ENCODE results near the gene SETMAR.
A peak's percentile ranks its signal among the peaks of the same experiment; 100 is the strongest.
"Not testable (repeated sequence)": the region's sequence is repeated elsewhere in the genome, so short reads cannot be mapped to it uniquely, and the experiment has no call there.

Gene SETMAR

DNA sequence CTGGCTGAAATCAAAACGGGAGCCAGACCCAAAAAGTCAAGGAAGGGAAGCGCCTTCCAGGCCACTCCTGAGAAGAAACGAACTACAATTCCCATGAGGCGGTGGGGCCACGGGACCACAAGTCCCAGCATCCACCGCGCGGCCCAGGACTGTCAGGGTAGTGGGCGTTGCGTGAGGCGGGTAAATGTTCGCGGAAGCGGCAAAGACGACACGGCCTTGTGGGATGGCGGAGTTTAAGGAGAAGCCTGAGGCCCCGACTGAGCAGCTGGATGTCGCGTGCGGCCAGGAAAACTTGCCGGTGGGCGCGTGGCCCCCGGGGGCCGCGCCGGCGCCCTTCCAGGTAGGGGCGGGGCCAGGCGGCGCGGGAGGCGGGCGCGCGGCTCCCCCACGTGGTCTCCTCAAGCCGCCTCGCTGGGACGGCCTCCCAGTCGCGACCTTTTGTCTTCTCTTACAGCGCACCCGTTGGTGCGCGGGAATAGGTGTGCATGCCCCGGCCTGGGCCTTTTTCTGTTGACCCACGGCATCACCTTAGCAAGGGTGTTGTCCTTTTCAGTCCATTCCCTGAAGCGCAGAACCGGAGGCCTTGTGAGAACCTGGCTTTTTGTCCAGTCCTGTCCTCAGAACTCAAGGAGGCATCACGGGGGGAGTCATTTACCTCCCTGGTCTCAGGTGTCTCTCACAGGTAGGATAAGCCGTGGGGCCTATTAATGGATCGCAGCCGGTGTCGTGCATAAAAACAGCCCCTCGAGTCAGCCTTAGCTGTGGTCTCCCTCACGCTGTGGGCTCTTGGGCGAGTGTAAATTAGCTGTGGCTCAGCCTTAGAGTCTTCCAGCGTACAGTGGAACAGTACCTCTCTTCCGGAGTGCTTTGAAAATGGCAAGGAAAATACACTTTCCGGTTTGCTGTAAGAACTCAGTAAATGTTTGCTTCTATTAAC is at the start of gene SETMAR:
Gene SETMAR, plus strand, starts transcription at position 183 of the 937 bp plus-strand sequence. Its CDS starts 2 bp downstream, at position 185.
- peak; percentile 72 to 77 for DNase-seq (ENCODE audit: low read depth in 2 of 2)

- no peak for DNase-seq (ENCODE audit: low read depth in 2 of 2)
These were observed 41.8 kb upstream of the SETMAR start for GRCh38 chr3:4261406-4261805.

- no peak for DNase-seq (ENCODE audit: low read depth in 2 of 2)
These were observed 39.1 kb upstream of the SETMAR start for GRCh38 chr3:4264040-4264439.

DNA sequence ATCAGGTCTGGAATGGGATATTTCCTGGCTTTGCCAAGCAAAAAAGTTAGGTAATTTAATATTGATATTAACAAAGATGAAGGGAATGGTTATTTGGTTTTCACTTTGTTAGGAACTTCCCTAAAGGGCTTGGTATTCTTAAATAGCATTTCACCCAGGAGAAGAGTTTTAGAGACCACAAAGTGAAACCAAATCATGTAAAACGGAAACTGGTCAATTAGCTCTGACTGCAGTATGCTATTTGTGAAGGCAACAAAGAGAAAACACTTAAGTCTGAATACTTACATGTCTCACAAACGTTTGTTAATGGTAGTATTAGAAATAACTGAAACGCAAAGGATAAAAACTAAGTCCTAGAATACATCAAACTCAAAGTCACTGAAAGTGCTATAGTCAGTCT is 32.4 kb upstream of the SETMAR start:
- no peak for DNase-seq (ENCODE audit: low read depth in 2 of 2)

- DNase-seq (ENCODE audit: low read depth in 2 of 2), result no peak
These were observed 31.3 kb upstream of the SETMAR start for GRCh38 chr3:4271834-4272233.

DNA sequence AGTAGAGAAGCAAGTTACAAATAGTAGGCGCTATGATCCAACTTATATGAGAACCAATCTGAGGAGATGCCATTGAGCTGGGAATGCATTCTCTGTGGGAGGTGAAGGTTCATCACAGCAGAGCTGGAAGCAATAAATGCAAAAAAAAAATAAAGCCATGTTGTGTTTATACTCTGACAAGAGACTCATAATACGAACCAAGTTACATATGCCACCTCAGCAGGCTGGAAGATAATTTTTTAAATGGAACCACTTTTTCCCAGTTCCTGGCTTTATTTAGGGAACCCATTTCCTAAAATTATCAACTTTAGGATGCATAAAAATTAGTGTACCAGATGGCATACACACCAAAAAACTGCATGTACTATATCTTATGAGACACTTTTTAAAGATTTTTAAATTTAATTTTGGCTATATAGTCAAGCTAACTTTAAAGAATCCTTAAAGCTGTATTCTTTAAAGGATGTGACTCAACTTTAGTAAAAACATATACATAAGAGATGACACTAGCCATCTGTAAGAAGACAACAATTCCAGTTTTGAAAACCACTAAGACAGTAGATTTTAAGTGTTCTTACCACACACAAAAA is 23.6 kb upstream of the SETMAR start:
- DNase-seq (ENCODE audit: low read depth in 2 of 2), result no peak

- DNase-seq (ENCODE audit: low read depth in 2 of 2), result no peak
These were observed 21.2 kb upstream of the SETMAR start for GRCh38 chr3:4281991-4282390.

DNA sequence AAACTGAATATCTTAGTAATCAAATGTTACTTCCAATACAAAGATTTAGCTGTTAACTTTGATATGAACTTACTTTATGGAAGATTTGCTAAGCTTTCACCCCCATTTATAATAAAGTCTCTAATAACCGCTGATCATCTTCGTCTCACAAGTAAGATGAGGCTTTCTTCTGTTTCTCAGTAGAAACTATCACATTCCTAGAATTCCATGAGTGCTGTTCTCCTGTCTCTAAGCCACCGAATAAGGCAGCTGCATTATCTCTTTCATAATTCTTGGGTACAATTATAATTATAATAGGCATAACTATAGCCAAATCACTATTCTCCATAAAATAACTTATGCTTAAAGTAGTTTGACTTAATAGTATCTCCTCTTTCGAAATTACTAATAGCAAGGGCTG is 18.3 kb upstream of the SETMAR start:
- DNase-seq (ENCODE audit: low read depth in 2 of 2), result no peak

DNA sequence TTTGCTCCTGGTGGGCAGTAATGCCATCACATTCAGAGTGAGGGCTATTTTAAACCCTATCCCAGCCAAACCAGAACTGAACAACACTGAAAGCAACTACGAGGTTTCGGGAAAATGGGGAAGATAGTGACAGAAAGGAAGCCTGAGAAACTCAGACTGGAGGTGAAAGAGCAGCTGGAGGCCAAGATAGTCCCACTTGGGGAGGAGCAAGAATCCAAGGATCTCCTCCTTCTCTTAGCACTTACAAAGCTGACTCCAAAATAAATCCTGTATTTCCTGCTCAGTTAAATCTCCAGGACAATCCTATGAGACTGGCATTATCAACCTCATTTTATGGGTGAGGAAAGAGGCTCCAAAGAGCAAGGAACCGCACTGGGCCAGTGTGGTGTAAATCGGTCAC is 14.1 kb upstream of the SETMAR start:
- no peak for DNase-seq (ENCODE audit: low read depth in 2 of 2)

- no peak for DNase-seq (ENCODE audit: low read depth in 2 of 2)
These were observed 12.8 kb upstream of the SETMAR start for GRCh38 chr3:4290272-4290893.

DNA sequence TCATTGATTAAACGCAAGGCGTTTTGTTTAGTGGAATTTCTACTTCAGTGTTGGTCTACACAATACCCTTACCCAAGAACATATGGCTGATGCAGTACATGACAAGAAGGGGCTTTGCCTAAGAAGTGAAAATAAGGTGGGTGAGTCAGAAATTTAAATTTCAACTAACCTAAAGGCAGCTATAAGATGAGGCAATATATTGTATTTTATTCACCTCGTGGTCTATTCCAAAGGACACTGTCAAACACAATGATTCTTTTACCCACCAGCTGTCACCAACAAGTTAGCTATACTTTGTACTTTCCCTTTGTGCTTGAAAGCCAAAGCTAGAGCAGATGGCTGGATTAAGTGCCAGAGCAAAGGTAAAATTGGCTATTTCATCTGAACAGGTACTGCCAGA is 10.9 kb upstream of the SETMAR start:
- DNase-seq (ENCODE audit: low read depth in 2 of 2), result no peak

GRCh38 chr3:4294616-4295327 is 8.4 kb upstream of the SETMAR start:
- no peak for DNase-seq (ENCODE audit: low read depth in 2 of 2)

GRCh38 chr3:4296454-4296853 is 6.7 kb upstream of the SETMAR start:
- DNase-seq (ENCODE audit: low read depth in 2 of 2), result not testable (repeated sequence)

DNA sequence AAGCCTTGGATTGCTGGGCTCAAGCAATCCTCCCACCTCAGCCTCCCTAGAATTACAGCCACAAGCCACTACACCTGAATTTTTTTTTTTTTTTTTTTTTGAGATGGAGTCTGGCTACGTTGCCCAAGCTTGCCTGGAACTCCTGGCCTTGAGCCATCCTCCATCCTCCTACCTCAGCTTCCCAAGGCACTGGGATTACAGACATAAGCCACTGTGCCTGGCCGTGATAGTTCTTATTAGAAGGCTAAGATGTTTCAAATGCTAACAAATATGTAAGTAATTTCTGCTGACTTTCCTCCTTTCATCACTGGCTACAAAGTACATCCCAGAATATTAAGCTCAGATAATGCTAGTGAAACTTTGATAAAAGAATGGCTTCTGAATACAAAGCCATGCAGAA is 5.7 kb upstream of the SETMAR start:
- DNase-seq (ENCODE audit: low read depth in 2 of 2), result no peak

DNA sequence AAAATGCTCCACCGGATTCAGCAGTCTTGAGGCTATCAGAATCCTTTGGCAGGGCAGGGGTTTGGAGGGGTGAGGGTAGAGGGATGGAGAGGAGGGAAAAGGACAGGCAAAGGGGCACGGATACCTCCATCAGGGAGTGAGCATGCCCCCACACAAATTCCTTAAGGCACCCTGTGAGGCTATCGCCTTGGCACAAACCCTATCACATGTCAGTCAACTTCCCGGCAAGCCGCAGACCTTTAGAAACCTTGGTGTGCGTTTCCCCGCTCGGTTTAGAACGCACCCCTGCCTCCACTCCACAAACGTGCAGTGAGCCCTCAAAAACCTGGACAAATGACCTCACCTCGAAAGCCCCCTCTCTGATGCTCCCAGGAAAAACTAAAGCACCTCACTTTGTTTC is 422 bp upstream of the SETMAR start:
- DNase-seq (ENCODE audit: low read depth in 2 of 2), result no peak

DNA sequence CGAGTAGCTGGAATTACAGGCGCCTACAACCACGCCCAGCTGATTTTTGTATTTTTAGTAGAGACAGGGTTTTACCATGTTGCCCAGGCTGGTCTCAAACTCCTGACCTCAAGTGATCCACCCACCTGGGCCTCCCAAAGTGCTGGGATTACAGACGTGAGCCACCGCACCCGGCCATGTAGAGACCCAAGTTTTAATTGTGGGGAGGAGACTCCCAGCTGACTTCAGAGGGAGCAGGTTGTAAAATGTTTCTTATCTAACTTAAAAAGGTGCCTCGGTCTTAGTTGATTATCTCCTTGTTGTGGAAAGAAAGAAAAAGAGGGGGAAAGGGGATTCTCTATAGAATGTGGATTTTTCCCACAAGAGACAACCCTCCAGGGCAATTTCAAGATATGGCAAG is 2.0 kb downstream of the SETMAR start:
- not testable (repeated sequence) for DNase-seq (ENCODE audit: low read depth in 2 of 2)

DNA sequence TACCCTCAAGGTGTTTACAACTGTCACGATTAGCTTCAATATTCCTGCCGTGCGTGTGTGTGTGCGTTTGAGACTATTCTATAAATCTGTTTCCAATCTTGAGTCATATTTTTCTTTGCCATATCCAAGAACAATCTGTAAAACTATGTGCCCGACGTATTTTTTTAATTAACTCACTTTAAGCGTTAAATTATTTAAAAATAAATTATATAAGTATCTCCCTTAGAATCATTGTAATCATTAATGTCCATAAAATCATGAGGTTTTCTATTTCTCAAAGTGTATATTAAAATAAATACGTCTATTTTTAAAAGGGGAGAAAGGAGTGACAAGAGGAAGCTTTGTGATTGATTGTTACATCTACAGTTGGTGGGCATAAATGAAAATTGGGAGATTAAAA is 2.9 kb downstream of the SETMAR start:
- no peak for DNase-seq (ENCODE audit: low read depth in 2 of 2)

- DNase-seq (ENCODE audit: low read depth in 2 of 2), result no peak
These were observed 3.7 kb downstream of the SETMAR start for GRCh38 chr3:4306860-4307259.

GRCh38 chr3:4309491-4310128 is 6.4 kb downstream of the SETMAR start:
- DNase-seq (ENCODE audit: low read depth in 2 of 2), result no peak

GRCh38 chr3:4310971-4311370 is 7.8 kb downstream of the SETMAR start:
- no peak for DNase-seq (ENCODE audit: low read depth in 2 of 2)

GRCh38 chr3:4311496-4311895 is 8.3 kb downstream of the SETMAR start:
- DNase-seq (ENCODE audit: low read depth in 2 of 2), result no peak
